OCI-LY1 (cell line): Measurements from ENCODE around the gene FGR.

ENCODE experiments used
- H2AFZ ChIP-seq: fragments of 200-600 bp; sonication (generic), shearing (Covaris generic); 2 replicates; pipeline ENCODE4 v1.6.0; 2014; ENCODE audit warnings: antibody characterized with exemption, mild to moderate bottlenecking, low read length
- H3F3A ChIP-seq: fragments of 200-600 bp; sonication (generic), shearing (Covaris generic); 2 replicates; pipeline ENCODE4 v1.6.0; 2014; ENCODE audit warnings: mild to moderate bottlenecking, antibody characterized with exemption, low read length, moderate library complexity; ENCODE audit not compliant: insufficient read depth
- H3K27ac ChIP-seq: fragments of 200-600 bp; sonication (generic); 2 replicates; pipeline ENCODE4 v1.5.1; 2014; ENCODE audit warnings: low read length, mixed run types, mild to moderate bottlenecking, low read depth; ENCODE audit not compliant: poor library complexity, severe bottlenecking
- H3K27me3 ChIP-seq: fragments of 200-600 bp; sonication (generic); 2 replicates; pipeline ENCODE4 v1.6.0; 2014; ENCODE audit warnings: antibody characterized with exemption, mild to moderate bottlenecking, low read length, moderate library complexity; ENCODE audit not compliant: insufficient read depth
- H3K36me3 ChIP-seq: fragments of 200-600 bp; sonication (generic); 2 replicates; pipeline ENCODE4 v1.6.1; 2014; ENCODE audit warnings: mild to moderate bottlenecking, antibody characterized with exemption, low read length, moderate library complexity, mixed read lengths; ENCODE audit not compliant: insufficient read depth
- H3K4me1 ChIP-seq: fragments of 200-600 bp; sonication (generic); 2 replicates; pipeline ENCODE4 v1.5.1; 2014; ENCODE audit warnings: mild to moderate bottlenecking, low read length, moderate library complexity; ENCODE audit not compliant: insufficient read depth, severe bottlenecking
- H3K4me2 ChIP-seq: fragments of 200-600 bp; sonication (generic), shearing (Covaris generic); 2 replicates; pipeline ENCODE4 v1.6.1; 2014; ENCODE audit warnings: low read length
- H3K4me3 ChIP-seq: fragments of 200-600 bp; sonication (generic); 2 replicates; pipeline ENCODE4 v1.5.1; 2014; ENCODE audit warnings: low read length, low read depth, mild to moderate bottlenecking, mixed read lengths; ENCODE audit not compliant: poor library complexity, severe bottlenecking
- H3K79me2 ChIP-seq: fragments of 200-600 bp; shearing (Covaris generic); 2 replicates; pipeline ENCODE4 v1.6.1; 2016; ENCODE audit warnings: mixed run types, low read length, mixed read lengths; ENCODE audit not compliant: insufficient read depth
- H3K9ac ChIP-seq: fragments of 200-600 bp; sonication (generic), shearing (Covaris generic); 2 replicates; pipeline ENCODE4 v1.6.1; 2014; ENCODE audit warnings: mild to moderate bottlenecking, low read length, mixed read lengths
- H3K9me2 ChIP-seq: fragments of 200-600 bp; sonication (generic), shearing (Covaris generic); 2 replicates; pipeline ENCODE4 v1.6.1; 2014; ENCODE audit warnings: low read depth, mild to moderate bottlenecking, low read length, mixed read lengths
- H3K9me3 ChIP-seq: fragments of 200-600 bp; shearing (Covaris generic); 2 replicates; pipeline ENCODE4 v1.6.1; 2014; ENCODE audit warnings: low read length, mixed read lengths
- H4K20me1 ChIP-seq: fragments of 200-600 bp; sonication (generic), shearing (Covaris generic); 2 replicates; pipeline ENCODE4 v1.6.0; 2016; ENCODE audit warnings: mild to moderate bottlenecking, low read length; ENCODE audit not compliant: insufficient read depth
- CTCF ChIP-seq: fragments of 200-600 bp; sonication (generic), shearing (Covaris generic); IDR thresholded peaks from 2 replicates; pipeline ENCODE4 v1.5.1; 2017; ENCODE audit warnings: mild to moderate bottlenecking, antibody characterized with exemption, low read length, moderate library complexity, mixed read lengths
- EZH2 ChIP-seq: fragments of 200-600 bp; sonication (generic), shearing (Covaris generic); IDR thresholded peaks from 2 replicates; pipeline ENCODE4 v1.8.0; 2017; ENCODE audit warnings: borderline replicate concordance, mixed run types, mild to moderate bottlenecking, antibody characterized with exemption, low read length, moderate library complexity, mixed read lengths

FGR gene

GRCh38 chr1:27597516-27598294 is 37.3 kb downstream of the FGR start:
- Histone ChIP-seq H3K27me3 (no peaks in the 10 kb centered on the region), H3K79me2 (no peaks in the 10 kb centered on the region), H2AFZ (no peak overlapping the region), H3K36me3 (no peaks in the 10 kb centered on the region), H3K27ac (no peak overlapping the region), H3K9me2 (no peaks in the 10 kb centered on the region), H3K4me1 (peaks cover 28% of the 10 kb centered on the region), H3F3A (no peaks in the 10 kb centered on the region), H3K4me2 (no peak overlapping the region), H3K9ac (no peak overlapping the region), H3K9me3 (no peaks in the 10 kb centered on the region), H3K4me3 (no peak overlapping the region), H4K20me1 (no peaks in the 10 kb centered on the region)
- no peak for TF ChIP-seq CTCF

- Histone ChIP-seq H3F3A (no peaks in the 10 kb centered on the region), H2AFZ (no peak overlapping the region), H3K4me3 (no peak overlapping the region), H3K9me2 (no peaks in the 10 kb centered on the region), H3K27me3 (no peaks in the 10 kb centered on the region), H3K9ac (no peak overlapping the region), H3K27ac (no peak overlapping the region), H3K4me2 (no peak overlapping the region), H4K20me1 (no peaks in the 10 kb centered on the region), H3K36me3 (no peaks in the 10 kb centered on the region), H3K9me3 (no peaks in the 10 kb centered on the region), H3K79me2 (no peaks in the 10 kb centered on the region), H3K4me1 (peaks cover 21% of the 10 kb centered on the region)
- no peak for TF ChIP-seq CTCF
- no peak for TF ChIP-seq EZH2
These were observed 38.0 kb downstream of the FGR start for GRCh38 chr1:27596986-27597385.

- no peaks in the 10 kb centered on the region for H3K27me3 ChIP-seq
- no peaks in the 10 kb centered on the region for H3K79me2 ChIP-seq
- H3K27ac ChIP-seq: no peak overlapping the region
- no peak overlapping the region for H3K4me3 ChIP-seq
- no peak overlapping the region for H2AFZ ChIP-seq
- no peaks in the 10 kb centered on the region for H3K9me3 ChIP-seq
- no peaks in the 10 kb centered on the region for H3K36me3 ChIP-seq
- no peaks in the 10 kb centered on the region for H4K20me1 ChIP-seq
- no peak overlapping the region for H3K4me2 ChIP-seq
- TF ChIP-seq CTCF: no peak
- no peak for TF ChIP-seq EZH2
- H3K4me1 ChIP-seq: peaks cover 16% of the 10 kb centered on the region
- H3K9me2 ChIP-seq: no peaks in the 10 kb centered on the region
- H3K9ac ChIP-seq: no peak overlapping the region
- no peaks in the 10 kb centered on the region for H3F3A ChIP-seq
These were observed 38.7 kb downstream of the FGR start for GRCh38 chr1:27596261-27596660.
